HG02970 (cell line): ENCODE results near the gene CHRNA1.
"Not testable (repeated sequence)": the region's sequence is repeated elsewhere in the genome, so short reads cannot be mapped to it uniquely, and the experiment has no call there.

Experiments used
- ATAC-seq: cut with Tn5 transposase; IDR thresholded peaks from one replicate; pipeline ENCODE4 v1.9.1; 2021; ENCODE audit warnings: mild to moderate bottlenecking, moderate library complexity, moderate number of reproducible peaks; ENCODE audit not compliant: unreplicated experiment, low FRiP score

Gene CHRNA1

DNA sequence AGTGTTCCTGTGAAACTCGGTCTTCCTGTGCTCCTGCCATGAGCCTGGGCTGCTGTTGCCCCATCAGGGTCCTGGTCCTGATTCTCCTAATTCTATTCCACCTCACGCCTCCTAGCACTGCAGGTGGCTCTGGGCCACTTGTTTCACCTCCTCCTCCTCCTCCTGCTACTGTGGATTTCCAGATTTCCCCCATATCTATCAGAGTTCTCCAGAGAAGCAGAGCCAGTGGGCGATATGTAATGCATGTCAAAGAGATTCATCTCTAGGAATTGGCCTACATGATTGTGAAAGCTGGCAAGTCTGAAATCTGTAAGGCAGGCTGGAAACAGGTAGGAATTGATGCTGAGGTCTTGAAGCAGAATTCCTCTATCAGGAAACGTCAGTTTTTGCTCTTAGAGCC lies 45.3 kb downstream of the CHRNA1 start:
- no peak for ATAC-seq

DNA sequence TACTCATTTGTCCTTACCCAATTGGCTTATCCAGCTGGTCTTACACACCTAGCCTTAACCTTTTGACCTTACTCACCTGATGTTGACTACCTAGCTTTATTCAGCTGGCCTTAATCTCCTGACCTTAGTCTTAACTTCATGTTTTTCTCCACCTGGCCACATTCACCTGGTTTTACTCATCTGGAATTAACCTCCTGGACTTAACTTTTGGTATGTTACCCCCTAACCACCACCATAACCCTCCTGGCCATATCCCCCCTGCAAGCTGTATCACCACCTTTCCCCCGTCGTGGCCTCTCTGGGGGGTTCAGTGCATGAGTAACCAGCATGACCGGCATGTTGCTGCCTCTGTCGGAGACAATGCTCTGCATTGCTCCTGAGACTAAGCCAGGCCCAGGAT lies 45.7 kb downstream of the CHRNA1 start:
- ATAC-seq: no peak

DNA sequence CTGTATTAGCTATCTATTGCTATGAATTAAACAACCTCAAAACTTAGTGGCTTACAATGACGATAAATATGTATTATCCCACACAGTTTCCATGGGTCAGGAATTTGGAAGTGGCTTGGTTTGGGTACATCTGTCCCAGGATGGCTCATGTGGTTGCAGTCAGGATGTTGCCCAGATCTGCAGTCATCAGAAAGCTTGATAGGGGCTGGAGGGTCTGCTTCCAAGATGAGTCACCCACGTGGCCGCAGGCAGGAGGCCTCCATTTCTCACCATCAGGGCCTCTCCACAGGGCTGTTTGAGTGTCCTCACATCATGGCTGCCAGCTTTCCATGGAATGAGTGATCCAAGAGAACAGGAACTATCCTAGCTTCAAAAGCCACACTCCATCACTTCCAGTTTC lies 46.4 kb downstream of the CHRNA1 start:
- ATAC-seq: no peak

DNA sequence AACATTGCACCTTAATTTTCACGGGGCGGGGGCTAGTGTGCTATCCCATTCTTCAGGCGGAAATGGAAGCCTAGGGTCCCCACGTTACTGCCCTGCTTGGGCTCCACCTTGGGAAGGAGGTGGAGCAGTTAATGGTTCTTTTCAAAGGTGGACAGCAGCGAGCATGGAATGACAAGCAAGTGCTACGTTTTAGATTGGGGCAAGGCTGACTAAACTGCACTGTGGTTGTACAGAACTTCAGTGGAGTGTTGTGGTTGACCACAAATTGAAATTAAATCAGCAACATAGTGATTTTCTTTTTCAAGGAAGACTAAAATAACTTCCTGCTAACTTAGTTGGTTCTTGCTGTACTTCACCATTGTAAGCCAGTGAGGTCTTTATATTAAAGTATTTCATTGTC lies 47.0 kb downstream of the CHRNA1 start:
- no peak for ATAC-seq

DNA sequence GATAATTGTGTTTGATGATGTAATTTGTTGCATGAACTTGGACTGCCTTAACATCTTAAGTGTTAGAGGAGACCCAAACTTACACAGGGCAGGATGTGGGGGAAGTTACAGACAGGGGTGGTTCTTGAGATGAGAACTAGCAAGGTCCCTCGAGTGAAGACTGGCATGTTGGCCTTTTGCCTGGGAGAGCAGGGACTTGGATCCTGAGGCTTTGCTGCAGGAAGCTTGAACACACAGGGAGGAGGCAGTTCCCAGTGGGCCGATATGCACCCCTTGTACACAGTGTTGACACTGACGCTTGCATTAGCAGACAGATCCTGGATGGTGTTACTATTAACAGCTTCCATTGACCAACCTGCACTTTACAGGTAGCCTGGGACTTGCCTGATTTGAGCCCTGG lies 47.5 kb downstream of the CHRNA1 start:
- no peak for ATAC-seq

DNA sequence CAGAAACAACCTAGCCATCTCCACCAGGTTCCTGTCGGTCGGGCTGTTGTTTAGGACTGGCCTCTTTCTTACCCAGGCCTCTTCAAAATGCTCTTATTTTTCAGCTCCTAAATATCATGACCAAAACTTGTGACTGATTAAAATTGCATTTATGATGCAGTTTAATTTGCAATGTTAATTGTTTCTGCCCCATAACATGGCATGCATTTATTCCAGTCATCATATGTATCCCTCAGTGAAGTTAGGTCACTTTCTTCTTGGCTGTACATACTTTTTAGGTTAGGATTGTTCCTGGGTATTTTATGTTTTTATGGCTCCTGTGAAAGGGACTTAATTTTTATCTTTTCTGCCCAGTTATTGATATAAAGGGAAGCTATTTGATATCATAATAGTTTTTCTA lies 50.6 kb downstream of the CHRNA1 start:
- ATAC-seq: no peak

DNA sequence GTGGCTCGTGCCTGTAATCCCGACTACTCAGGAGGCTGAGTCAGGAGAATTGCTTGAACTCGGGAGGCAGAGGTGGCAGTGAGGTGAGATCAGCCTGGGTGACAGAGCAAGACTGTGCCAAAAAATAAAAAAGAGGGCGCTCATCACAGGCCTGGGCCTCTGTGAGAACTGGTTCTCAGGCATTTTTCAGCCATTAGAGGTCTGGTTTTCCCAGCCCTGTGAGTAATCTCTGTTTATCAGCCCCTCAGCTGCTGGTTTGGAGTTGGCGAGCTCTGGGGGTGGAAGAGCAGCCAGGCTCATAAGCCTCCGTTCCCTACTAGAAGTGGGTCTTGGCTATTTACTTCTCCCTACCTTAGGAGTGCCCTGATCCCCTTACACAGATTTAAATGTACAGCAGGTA lies 53.1 kb downstream of the CHRNA1 start:
- ATAC-seq: no peak

DNA sequence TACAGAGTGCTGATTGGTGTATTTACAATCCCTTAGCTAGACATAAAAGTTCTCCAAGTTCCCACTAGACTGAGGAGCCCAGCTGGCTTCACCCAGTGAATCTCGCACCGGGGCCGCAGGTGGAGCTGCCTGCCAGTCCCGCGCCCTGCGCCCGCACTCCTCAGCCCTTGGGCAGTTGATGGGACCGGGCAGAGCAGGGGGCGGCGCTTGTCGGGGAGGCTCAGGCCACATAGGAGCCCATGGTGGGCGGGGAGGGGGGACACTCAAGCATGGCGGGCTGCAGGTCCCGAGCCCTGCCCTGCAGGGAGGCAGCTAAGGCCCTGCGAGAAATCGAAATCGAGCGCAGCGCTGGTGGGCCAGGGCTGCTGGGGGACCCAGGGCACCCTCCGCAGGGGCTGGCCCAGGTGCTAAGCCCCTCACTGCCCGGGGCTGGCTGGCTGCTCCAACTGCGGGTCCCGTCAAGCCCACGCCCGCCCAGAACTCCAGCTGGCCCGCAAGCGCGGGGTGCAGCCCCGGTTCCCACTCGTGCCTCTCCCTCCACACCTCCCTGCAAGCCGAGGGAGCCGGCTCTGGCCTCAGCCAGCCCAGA lies 54.8 kb downstream of the CHRNA1 start:
- not testable (repeated sequence) for ATAC-seq

DNA sequence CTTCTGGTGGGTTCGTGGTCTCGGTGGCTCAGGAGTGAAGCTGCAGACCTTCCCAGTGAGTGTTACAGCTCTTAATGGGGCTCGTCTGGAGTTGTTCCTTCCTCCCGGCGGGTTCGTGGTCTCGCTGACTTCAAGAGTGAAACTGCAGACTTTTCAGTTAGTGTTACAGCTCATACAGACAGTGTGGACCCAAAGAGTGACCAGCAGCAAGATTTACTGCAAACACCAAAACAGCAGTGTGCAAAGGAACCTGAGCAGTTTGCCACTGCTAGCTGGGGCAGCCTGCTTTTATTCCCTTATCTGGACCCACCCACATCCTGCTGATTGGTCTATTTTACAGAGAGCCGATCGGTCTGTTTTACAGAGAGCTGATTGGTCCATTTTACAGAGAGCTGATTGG lies 55.6 kb downstream of the CHRNA1 start:
- ATAC-seq: no peak

DNA sequence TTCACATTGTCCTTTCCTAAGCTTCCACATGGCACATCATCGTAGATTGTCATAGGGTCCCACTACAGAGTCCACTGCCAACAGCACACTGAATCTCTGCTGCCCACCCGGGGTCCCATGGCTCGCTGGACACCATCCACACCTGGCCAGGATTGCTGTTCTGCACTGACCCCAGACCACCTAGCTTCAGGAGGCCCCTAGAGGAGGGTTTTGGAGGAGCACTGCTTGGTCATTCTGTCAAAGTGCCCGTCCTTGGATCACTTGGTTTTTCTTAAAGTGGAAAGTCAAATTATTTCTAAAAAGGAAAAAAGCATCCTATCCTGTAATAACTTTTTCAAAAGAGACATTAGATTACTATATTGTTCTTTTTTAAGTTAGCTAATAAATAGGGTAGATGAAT lies 59.0 kb downstream of the CHRNA1 start:
- ATAC-seq: no peak

DNA sequence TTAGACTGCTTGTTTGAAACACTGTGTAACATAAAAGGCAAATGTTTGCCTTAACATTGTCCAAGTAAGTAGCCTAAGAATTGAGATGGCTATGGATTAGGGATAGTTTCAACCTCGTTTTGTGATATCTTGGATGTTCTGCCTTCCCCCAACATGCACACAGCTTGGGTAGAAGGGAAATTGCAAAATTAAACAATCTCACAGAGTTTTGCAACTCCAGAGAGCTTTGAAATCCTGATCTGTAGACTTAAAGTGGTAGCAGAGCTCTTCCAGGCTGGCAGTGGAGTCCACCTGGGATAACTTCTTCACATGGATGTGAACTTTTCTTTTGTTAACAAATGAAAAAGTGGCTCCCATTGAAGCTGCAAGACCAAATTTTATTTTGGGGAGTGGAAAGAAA lies 59.6 kb downstream of the CHRNA1 start:
- no peak for ATAC-seq

DNA sequence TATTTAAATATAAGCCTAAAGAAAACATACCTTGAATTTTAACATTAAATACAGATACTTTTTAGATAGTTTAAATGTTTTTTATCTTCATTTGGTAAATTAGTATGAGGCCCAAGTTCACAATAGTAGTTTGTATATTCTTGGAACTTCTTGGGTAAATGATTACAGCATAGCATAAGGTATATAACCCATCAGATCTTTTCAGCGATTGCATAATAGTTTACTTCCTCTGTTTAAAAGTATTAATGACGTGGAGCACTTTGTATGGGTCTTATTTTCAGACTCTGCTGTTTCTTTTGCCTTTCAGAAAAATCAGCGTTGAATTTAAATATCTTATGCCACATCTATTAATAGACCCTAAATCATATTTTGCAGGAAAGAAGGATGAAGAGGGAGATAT lies 60.2 kb downstream of the CHRNA1 start:
- ATAC-seq: no peak

DNA sequence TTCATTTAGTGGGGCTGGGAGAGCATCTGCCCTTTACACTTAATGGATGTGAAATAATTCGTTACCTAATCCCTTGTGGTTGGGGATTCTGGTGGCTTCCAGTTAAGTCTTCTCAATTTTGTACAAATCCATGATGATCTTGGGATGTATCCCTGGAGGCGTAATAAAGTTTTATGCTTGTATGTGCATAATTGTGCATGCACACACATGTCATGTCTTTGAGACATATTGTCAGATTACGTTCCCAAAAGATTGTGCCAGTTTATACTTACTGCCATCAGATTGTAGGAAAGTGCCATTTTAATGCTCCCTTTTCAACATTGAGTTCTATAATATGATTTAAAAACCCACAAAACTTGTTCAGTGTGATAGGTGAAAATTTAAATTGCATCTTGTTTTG lies 60.8 kb downstream of the CHRNA1 start:
- no peak for ATAC-seq

DNA sequence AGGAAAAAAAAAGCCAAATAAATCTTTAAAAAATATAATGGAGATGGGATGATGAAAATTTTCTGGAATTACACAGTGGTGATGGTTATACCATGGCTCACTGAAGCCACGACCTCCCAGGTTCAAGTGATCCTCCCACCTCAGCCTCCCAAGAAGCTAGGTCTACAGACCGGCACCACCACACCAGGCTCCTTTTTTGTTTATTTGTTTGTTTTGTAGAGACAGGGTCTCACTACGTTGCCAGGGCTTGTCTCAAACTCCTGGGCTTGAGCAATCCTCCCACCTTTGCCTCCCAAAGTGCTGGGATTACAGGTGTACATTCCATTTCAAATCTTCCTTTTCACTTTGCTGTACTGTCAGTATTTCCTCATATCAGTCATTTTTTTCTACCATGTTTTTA lies 61.7 kb downstream of the CHRNA1 start:
- no peak for ATAC-seq

DNA sequence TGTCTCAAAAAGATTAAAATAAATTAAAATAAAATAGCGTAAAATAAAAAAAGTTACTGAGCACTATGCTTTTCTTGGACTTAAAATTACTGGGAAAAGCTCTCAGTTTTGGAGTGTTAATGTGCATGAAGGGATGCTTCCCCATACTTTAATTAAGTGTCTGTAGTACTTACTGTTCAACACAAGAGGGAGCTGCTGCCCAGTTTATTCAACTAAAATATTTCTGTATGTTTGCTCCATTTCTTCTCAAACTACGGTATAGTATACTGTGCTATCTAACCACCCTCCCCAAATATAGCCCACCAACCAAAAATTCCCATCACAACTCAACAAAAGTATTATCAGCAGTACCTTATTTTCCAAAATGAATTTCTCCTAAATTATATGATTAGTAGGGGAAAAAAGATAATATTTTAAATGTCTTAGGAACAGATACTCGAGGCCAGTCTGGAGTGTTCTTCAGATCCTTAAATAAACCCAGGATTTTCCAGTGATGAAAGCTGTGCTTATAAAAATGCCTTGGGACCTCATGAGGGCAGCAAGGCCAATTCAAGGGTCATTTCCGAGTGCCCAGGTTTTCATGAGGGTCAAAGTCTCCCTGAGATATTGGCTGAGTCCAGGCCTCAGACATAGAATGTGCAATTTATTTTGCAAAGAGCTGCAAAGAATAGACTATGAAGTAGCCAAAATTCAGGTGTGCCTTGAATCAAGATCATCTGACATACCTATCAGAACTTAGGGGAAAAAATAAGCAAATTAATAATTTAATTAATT lies 64.1 kb downstream of the CHRNA1 start:
- ATAC-seq: no peak
